HG03097 (cell line): ENCODE data around the gene ZNF891.

ENCODE experiments used
- ATAC-seq: cut with Tn5 transposase; IDR thresholded peaks from one replicate; pipeline ENCODE4 v1.9.1; 2021; ENCODE audit not compliant: unreplicated experiment, low FRiP score

Gene ZNF891

DNA sequence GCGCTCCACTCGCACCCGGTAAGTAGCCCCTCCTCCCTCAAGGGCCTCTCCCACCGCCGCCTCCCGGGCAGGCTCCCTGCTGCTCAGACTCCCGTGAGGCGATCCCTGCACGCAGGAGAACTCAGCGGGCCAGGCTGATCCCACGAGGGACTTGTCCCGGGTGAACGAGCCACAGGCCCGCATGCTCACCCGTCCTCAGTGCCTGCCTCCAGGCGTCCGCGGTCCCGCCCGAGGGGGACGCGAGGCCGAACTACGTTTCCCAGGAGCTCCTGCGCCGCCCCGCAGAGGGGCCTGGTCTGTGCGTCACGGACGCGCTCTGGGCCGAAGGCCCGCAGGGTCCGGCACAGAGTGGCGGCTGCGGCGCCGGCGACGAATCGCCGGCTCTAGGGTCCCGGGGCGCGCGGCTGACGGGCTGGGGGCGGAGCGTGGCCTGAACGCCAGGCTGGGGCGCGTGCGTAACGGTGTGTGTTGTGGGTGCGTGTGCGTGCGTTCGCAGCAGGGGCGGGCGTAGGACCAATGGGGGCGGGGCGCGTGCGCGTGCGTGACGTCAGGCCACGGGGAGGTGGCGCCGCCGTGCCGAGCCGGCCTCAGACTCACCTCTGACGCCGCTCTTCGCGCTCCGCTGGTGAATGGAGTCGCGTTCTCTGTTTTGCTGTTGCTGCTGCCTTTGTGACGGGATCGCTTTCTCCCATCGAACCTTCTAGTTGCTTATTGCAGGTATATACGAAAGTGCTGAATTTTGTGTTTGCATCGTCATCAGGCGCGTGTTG is at the start of gene ZNF891, which contains the start of gene ZNF10:
TSS of gene ZNF891 (minus strand) at position 237 of the 770 bp plus-strand sequence. CDS start 8,356 bp downstream, outside the sequence.
TSS of gene ZNF10 (plus strand) at position 590 of the 770 bp plus-strand sequence. CDS start 13,866 bp downstream, outside the sequence.
- peak; percentile 96 for ATAC-seq

DNA sequence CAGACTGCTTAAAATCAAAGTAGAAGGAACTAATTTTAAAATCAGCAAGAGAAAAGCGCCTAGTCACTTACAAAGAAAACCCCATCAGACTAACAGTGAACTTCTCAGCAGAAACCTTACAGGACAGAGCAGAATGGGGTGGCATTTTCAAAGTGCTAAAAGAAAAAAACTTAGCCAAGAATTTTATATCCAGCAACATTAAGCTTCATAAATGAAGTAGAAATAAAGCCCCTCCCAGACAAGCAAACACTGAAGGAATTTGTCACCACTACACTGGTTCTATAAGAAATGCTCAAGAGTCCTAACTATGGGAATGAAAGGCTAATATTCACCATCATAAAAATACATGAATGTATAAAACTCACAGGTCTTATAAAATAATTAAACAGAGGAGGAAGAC is 44.8 kb upstream of the ZNF891 start:
- ATAC-seq, result no peak

DNA sequence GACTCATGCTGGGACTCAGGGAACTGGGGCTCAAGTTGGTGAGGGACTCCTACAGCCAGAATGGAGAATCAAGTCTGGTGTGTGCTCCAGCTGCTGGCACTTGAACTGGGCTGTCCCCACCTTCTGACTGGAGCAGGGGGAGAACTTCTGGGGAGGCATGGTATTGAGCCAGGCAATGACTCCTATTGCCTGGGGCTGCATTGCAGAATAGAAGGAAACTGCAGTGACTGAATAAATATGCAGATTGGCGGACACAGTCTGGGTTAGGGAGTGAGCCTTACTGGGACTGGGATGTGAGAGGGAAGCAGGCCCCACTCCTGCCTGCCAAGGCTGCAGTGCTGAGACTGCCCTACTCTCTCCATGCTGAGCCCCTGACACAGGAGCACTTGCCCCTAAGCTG is 42.4 kb upstream of the ZNF891 start:
- no peak for ATAC-seq

DNA sequence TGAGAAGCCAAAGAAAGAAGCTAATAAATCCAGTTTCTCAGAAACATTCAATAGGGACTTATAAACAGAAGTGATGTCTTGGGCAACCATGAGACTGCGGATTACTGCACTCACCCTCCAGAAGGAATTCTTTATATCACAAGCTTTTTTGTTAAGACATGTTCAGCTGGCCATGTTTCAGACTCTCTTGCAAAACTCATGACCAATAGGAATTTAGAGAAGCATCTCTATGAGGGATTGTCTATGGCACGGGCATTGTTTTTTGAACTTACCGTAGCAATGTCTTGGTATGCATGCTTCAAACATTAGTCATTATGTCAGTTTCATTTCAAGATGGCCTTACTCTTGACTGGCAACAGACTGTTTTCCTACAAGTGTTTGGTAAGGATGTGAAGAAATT is 35.7 kb upstream of the ZNF891 start:
- no peak for ATAC-seq

DNA sequence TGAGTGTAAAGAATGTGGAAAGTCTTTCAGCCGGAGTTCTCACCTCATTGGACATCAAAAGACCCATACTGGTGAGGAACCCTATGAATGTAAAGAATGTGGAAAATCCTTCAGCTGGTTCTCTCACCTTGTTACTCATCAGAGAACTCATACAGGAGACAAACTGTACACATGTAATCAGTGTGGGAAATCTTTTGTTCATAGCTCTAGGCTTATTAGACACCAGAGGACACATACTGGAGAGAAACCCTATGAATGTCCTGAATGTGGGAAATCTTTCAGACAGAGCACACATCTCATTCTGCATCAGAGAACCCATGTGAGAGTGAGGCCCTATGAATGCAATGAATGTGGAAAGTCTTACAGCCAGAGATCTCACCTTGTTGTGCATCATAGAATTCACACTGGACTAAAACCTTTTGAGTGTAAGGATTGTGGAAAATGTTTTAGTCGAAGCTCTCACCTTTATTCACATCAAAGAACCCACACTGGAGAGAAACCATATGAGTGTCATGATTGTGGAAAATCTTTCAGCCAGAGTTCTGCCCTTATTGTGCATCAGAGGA is 26.1 kb upstream of the ZNF891 start:
- ATAC-seq, result no peak

DNA sequence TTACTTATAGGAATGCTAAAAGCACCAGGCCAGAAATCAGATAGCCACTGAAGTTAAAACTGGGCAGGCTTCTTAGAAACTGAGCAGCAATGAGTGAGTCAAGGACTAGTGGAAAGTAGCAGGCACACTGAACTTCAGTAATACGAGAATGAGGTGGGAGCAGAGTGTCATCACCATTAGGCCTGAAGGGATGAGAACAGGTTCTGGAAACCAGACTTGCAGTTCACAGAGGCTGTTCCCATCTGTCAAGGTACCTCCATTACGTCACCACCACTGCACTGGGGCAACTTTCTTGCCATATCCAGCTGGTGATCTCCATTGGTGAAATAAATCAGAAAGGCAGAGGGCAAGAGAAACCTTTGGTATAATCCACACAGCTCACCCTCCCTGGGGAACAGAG is 15.9 kb upstream of the ZNF891 start:
- no peak for ATAC-seq

DNA sequence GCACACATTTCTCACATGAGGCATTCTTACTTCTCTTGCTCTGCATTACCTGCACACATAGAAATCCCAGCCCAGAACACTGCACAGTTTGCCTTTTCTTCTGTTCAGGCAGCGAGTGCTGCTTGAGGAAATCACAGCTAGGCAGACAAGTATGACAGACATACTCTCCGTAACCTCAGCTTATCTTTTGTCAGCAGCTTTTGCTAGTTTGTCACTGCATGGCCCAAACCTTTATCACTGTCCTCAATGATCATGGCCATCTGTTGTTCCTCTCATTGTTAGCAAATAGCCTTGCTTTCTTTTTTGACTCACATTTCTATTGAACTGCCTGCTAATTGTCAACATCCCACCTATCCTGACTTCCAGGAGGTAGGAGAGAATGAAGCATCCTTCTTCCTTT is 5.7 kb upstream of the ZNF891 start:
- ATAC-seq, result no peak

DNA sequence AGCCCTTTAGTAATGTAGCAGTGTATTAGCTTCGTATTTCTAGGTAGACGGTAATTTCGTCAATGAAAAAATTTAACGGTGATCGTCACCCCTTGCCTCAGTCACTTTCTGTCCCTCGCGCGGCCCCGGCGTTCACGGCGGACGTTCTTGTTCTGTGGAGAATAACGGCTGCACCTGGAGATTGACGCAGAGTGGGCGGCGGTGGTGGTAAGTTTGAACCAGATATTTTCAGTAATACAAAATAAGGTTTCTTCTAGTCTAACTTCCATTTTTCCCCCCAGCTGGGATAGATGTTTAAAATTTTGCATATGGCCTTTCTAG is 694 bp upstream of the ZNF891 start:
- ATAC-seq, result no peak

DNA sequence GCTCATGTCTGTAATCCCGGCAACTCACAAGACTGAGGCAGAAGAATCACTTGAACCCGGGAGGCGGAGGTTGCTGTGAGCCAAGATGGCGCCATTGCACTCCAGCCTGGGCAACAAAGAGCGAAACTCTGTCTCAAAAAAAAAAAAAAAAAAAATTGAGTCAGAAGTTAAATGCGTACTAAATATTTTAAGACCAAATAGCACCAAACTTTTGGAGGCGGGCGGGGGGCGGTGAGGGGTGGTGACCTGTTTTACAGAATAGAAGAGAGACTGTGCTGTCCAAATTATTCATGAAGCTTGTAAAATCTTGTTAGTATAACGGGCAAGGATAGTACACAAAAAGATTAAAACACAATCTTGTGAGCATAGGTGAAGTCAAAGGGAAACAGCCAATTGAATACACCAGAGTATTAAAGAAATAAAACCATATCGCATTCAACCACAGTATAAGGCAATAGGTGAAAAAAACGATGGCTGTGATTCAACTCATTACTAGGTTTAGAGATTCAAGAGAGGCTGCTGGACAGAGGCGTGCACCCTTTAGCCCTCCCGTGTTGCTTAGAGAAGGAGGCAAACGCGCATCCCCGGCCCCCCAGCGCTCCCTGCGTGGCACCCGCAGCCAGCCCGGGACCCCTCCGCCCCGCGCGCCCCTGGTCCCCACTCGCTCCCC is 571 bp downstream of the ZNF891 start:
- no peak for ATAC-seq

DNA sequence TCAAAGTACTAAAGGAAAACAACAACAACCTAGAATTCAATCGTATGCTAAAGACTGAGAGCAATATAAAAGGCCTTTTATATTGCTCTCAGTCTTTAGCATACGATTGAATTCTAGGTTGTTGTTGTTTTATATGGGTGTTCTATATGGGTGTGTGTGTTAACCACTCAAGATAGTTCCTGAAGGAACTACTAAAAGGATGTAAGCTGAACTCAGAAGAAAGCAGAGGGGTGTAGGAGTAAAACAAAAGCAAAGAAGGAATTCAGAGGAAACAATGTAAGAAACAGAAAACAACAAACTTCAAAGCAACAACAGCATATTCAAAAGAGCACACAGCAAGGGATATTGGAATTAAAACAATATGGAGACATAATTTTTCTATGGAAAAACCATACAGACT is 5.4 kb downstream of the ZNF891 start:
- no peak for ATAC-seq

DNA sequence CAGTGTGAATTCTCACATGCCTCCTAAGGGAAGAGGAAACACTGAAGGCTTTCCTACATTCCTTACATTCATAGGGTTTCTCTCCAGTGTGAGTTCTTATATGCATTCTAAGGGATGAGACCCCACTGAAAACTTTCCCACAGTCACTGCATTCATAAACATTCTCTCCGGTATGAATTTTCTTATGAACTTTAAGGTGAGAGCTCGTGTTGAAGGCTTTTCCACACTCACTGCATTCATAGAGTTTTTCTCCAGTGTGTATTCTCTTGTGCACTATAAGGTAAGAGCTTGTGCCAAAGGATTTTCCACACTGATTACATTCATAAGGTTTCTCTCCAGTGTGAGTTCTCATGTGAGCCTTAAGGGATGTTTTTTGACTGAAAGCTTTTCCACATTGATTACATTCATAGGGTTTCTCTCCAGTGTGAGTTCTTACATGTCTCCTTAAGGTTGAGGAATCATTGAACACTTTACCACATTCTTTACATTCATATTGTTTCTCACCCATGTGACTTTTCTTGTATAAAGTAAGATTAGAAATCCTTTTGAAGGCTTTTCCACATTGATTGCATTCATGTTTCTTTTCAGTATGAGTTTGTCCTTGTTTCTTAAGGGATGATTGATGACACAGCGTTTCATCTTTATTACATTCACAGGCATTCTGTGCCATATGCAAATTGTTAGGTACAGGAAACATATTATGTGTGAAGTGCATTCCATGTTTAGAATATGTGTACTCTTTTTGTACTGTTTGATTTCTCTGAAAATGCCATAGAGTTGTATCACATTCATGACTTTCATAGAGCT is 9.5 kb downstream of the ZNF891 start:
- no peak for ATAC-seq

DNA sequence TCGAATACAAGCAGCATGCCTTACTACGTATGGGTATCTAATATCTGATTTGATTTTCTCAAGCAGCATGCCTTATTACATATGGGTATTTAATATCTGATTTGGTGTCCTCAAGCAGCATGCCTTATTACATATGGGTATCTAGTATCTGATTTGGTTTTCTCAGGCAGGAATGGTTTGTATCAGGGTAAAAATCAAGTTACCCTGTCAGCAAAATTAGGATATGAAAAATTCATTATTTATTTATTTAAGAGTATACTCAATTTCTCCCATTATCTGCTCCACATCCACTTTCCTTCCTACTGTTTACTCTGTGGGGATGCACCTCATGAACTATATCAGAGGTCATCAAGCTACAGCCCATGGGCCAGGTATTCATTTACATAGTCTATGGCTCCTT is 21.9 kb downstream of the ZNF891 start:
- ATAC-seq, result no peak

DNA sequence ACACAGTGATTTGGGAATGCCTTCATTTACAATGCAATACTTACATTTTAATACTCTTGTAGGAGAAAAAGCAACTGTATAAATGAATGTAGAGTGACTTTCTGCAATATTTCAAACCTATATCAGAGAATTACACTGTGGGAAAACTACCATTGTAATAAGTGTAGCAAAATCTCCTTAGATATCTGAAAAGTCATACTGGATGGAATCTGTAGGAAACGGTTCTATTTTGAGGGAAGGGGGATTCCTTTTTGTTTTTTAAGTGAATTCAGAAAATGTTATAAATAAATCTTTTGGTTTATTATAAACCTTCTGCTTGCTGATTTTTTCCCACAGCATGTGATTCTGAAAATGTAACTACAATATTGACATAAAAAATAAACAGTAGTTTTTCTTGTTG is 23.0 kb downstream of the ZNF891 start:
- no peak for ATAC-seq

DNA sequence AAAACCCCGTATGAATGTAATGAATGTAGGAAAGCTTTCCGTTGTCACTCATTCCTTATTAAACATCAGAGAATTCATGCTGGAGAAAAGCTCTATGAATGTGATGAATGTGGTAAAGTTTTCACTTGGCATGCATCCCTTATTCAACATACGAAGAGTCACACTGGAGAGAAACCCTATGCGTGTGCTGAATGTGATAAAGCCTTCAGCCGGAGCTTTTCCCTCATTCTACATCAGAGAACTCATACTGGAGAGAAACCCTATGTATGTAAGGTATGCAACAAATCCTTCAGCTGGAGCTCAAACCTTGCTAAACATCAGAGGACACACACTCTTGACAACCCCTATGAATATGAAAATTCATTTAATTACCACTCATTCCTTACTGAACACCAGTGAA is 23.8 kb downstream of the ZNF891 start:
- ATAC-seq, result no peak

DNA sequence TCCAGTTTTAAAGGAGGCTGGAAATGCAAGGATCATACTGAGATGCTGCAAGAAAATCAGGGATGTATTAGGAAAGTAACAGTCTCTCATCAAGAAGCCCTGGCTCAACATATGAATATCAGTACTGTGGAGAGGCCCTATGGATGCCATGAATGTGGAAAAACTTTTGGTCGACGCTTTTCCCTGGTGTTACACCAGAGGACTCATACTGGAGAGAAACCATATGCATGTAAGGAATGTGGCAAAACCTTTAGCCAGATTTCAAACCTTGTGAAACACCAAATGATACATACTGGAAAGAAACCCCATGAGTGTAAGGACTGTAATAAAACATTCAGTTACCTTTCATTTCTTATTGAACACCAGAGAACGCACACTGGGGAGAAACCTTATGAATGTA is 24.5 kb downstream of the ZNF891 start:
- no peak for ATAC-seq

DNA sequence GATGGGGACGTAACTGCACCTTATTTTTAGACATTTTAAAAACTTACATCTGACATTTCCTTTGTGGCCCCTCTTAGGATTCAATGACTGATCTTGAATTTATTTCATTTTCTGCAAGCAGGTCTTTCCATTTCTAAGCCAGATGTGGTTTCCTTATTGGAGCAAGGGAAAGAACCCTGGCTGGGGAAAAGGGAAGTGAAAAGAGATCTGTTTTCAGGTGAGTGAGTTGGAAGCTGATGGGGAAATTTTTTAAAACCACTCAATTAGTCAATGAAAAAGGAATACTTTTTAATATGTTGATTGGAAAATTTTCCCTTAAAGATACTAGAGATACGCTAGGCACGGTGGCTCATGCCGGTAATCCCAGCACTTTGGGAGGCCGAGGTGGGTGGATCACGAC is 46.7 kb downstream of the ZNF891 start:
- ATAC-seq, result no peak

DNA sequence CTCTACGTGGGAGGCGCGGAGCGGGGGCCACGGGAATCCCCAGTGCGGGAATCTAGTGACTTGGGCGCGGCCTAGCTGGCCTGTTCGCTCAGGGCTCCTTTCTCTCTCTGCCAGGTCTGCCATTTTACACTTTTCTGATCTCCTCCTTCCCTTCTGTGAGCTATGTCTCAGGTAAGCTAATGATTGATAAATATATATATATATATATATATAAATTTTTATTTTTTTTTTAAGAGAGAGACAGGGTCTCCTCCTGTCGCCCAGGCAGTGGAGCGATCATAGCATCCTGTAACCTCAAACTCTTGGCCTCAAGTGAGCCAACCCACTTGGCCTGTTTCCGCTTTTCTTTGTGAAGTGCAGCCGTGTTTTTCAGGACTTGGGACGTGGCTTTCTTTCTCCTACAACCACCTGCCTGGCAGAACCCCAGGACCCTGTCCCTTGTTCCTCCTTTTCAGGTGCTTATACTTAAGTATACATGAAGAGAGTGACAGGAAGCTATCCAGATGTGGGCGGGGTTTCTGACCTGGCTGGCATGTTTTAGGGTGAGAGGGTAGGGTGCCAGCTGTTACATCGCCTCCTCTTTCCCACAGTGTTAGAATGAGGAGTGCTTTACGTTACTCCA is 48.8 kb downstream of the ZNF891 start:
- no peak for ATAC-seq

DNA sequence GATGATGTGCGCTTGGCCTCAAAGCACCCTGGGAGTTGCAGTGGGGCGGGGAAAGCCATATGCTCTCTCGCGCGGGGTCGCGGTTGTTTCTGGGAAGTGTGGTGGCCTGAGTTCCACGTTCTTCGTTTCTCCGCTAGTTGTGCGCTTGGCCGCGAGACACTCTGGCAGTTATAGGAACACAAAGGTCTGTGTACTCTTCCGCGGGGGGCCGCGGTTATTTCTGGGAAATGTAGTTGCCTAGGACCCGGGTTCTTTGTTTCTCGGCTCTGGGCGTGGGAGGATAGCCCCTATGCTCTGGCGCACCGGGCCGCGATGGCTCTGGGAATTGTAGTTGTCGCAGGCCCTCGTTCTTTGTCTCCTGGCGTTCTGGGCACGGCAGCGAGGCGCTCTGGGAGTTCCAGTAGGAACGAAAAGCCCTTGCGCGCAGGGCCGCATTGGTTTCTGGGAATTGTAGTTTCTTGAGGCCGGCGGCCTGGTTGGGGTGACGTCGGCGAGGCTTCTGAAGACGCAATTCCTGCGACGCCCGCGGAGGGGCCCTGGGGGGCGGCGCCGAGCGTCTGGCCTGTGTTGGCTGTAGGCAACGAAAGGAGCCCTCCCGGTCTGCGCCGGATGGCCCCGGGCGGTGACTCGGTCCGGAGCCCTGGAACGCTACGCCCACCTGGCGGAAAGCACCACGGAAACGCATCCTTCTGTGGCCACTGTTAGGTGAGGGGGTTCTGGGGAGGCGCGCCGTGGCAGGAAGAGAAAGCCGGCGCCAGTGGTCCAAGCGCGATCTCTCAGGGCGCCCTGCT is 49.5 kb downstream of the ZNF891 start, which contains the start of gene ZNF140:
TSS of gene ZNF140 (plus strand) at position 556 of the 791 bp plus-strand sequence. CDS start 398 bp downstream, outside the sequence.
- ATAC-seq, result peak; percentile 76

DNA sequence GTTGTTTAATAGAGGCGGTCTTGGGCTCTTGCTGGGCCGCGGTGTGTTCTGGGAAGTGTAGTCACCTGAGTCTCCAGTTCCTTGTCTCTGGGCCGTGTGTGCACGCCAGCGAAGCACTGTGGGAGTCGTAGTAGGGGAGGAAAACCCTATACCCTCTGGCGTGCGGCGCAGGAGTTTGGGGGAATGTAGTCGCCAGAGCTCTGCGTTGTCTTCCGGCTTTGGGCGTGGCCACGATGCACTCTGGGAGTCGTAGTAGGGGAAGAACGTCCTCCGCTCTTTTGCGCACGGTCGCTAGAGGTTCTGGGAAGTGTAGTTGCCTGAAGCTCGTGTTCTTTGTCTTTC is 50.1 kb downstream of the ZNF891 start:
- ATAC-seq, result peak; percentile 77

DNA sequence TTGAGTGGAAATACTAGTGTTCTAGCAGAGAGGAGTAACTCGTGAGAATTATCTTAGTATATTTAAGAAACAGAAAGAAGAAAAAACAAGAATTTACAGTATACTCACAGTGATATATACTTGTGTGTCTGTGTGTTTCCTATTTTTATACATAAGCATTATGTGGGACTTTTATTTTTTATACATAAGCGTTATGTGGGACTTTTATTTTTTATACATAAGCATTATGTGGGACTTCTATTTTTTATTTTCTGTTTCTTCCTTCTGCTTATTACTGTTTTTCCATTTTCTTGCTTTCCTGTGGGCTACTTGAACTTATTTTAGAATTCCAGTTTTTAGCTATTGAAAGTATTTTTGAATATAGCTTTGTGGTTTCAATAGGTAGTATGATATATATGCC is 56.2 kb downstream of the ZNF891 start:
- no peak for ATAC-seq
